Measurements from ENCODE around the gene BCL6B. TPM values are rescaled to one million over a fixed set of nuclear protein-coding genes. Genes with fewer than 3 reads are reported as not detected.

The BCL6B gene
- total and polyA plus RNA-seq, 2 experiments from 2014 or later: 1.7 TPM; not detected in 1

DNA sequence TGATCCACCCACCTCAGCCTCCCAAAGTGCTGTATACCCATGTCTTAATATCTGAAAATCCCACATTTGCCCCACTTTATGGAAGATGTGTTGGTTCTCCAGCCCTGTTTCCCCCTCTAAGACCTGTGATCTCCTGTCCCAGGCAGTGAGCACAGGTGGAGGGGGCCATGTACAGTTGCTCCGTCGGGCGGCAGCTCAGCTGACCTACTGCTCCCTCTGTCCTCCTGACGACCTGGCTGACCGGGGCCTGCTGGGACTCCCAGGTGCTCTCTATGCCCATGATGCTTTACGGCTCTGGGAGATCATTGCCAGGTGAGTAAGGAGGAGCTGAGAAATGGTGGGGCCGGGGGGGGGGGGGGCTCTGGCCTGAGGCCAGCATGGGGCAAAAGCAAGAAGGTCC, 17.1 kb upstream of the BCL6B start:
- DNase-seq (ENCODE audit: low read depth in 1 of 2, low spot score in 1 of 2): no peak
- Histone ChIP-seq H3K4me3 (no peak overlapping the region), H3K27me3 (no peaks in the 10 kb centered on the region), H3K9me3 (ENCODE audit: low read depth) (no peaks in the 10 kb centered on the region), H3K4me1 (ENCODE audit: low read depth) (no peaks in the 10 kb centered on the region), H3K27ac (no peak overlapping the region), H3K36me3 (peaks cover 4% of the 10 kb centered on the region)
- TF ChIP-seq, protein P1, sequence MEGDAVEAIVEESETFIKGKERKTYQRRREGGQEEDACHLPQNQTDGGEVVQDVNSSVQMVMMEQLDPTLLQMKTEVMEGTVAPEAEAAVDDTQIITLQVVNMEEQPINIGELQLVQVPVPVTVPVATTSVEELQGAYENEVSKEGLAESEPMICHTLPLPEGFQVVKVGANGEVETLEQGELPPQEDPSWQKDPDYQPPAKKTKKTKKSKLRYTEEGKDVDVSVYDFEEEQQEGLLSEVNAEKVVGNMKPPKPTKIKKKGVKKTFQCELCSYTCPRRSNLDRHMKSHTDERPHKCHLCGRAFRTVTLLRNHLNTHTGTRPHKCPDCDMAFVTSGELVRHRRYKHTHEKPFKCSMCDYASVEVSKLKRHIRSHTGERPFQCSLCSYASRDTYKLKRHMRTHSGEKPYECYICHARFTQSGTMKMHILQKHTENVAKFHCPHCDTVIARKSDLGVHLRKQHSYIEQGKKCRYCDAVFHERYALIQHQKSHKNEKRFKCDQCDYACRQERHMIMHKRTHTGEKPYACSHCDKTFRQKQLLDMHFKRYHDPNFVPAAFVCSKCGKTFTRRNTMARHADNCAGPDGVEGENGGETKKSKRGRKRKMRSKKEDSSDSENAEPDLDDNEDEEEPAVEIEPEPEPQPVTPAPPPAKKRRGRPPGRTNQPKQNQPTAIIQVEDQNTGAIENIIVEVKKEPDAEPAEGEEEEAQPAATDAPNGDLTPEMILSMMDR (IDR thresholded peaks at IDR 0.05; ENCODE audit: low read depth, low read length): no peak

- Histone ChIP-seq H3K4me3 (no peak overlapping the region), H3K27me3 (no peaks in the 10 kb centered on the region), H3K27ac (no peak overlapping the region), H3K36me3 (peaks cover under 1% of the 10 kb centered on the region), H3K4me1 (ENCODE audit: low read depth) (peaks cover 8% of the 10 kb centered on the region), H3K9me3 (ENCODE audit: low read depth) (no peaks in the 10 kb centered on the region)
- DNase-seq (ENCODE audit: low read depth in 1 of 2, low spot score in 1 of 2): no peak
- TF ChIP-seq, protein P1 (IDR thresholded peaks at IDR 0.05; ENCODE audit: low read depth, low read length): no peak
These were observed 15.7 kb upstream of the BCL6B start for GRCh38 chr17:7007143-7007542.

- H3K4me3 ChIP-seq: no peak overlapping the region
- TF ChIP-seq, protein P1 (IDR thresholded peaks at IDR 0.05; ENCODE audit: low read depth, low read length): no peak
- DNase-seq (ENCODE audit: low read depth in 1 of 2, low spot score in 1 of 2): no peak
- no peaks in the 10 kb centered on the region for H3K9me3 ChIP-seq (ENCODE audit: low read depth)
- H3K27me3 ChIP-seq: no peaks in the 10 kb centered on the region
- H3K27ac ChIP-seq: no peak overlapping the region
- H3K4me1 ChIP-seq (ENCODE audit: low read depth): peaks cover 19% of the 10 kb centered on the region
- no peaks in the 10 kb centered on the region for H3K36me3 ChIP-seq
These were observed 12.3 kb upstream of the BCL6B start for GRCh38 chr17:7010523-7010922.

- DNase-seq (ENCODE audit: low read depth in 1 of 2, low spot score in 1 of 2): no peak
- Histone ChIP-seq H3K27me3 (no peaks in the 10 kb centered on the region), H3K9me3 (ENCODE audit: low read depth) (no peaks in the 10 kb centered on the region), H3K36me3 (no peaks in the 10 kb centered on the region), H3K4me1 (ENCODE audit: low read depth) (peaks cover 19% of the 10 kb centered on the region), H3K4me3 (peak overlapping the region; percentile 82), H3K27ac (no peak overlapping the region)
- TF ChIP-seq, protein P1 (IDR thresholded peaks at IDR 0.05; ENCODE audit: low read depth, low read length): no peak
These were observed 11.4 kb upstream of the BCL6B start for GRCh38 chr17:7011415-7011814.

GRCh38 chr17:7011942-7012254, 11.0 kb upstream of the BCL6B start:
- no peak for DNase-seq (ENCODE audit: low read depth in 1 of 2, low spot score in 1 of 2)
- Histone ChIP-seq H3K36me3 (no peaks in the 10 kb centered on the region), H3K4me1 (ENCODE audit: low read depth) (peaks cover 19% of the 10 kb centered on the region), H3K27me3 (no peaks in the 10 kb centered on the region), H3K4me3 (peak overlapping the region; percentile 82), H3K9me3 (ENCODE audit: low read depth) (no peaks in the 10 kb centered on the region), H3K27ac (peak overlapping the region; percentile 99)
- TF ChIP-seq, protein P1 (IDR thresholded peaks at IDR 0.05; ENCODE audit: low read depth, low read length): no peak

Measured in cardiac muscle cell (in vitro differentiated cells and primary cell).